Erythroblast (primary cell): Measurements from ENCODE around the gene PAX6.

Experiments
- DNase-seq, 2 experiments: peaks; one replicate each; lab custom pipeline; 2025; lab: John Stamatoyannopoulos, UW
- GATA1 ChIP-seq: IDR thresholded peaks from 2 replicates; pipeline ENCODE4 v1.6.1; 2011; ENCODE audit warnings: low read depth, mild to moderate bottlenecking, control low read depth, low read length, moderate library complexity
- POLR2A ChIP-seq: IDR thresholded peaks from 2 replicates; pipeline ENCODE4 v1.6.1; 2011; ENCODE audit warnings: mild to moderate bottlenecking, low read length

PAX6 gene

GRCh38 chr11:31807799-31808667, 3.1 kb downstream of the PAX6 start:
- TF ChIP-seq POLR2A (no peak), GATA1 (no peak)
- no peak for DNase-seq

GRCh38 chr11:31806928-31807798, 4.0 kb downstream of the PAX6 start:
- TF ChIP-seq GATA1 (no peak), POLR2A (no peak)
- no peak for DNase-seq

DNA sequence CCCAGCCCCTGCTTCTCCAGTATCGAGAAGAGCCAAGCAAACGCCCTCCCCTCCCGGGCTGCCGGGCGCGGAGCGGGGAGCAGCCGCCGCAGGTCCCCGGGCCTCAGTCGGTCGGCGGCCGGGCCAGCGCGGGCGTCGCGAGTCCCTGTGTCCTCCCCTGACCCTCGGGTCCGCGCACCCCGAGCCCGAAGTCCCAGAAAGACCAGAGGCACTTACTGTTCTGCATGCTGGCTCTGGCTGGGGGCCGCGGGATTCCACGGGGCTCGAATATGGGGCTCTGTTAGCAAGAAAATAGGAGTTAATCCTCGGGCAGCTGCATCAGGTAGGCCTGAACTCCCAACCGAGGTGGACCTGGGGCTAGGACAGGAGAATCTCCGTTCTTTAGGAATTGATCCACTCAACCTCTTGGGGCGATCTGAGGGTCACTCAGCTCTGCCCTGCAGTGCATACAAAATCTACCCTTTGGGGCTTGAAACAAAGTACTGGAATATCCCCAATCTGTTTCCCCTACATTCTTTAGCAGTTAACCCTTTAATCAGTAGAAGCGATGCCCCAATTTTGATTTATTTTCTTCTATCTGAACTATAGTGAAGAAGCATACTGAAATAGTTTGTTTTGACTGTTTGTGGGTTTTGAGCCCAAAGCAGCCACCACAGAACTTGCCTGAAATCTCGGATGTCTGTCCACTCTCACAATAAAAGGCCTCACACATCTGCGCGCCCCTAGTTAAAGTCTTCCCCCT, 4.8 kb downstream of the PAX6 start:
- no peak for DNase-seq
- TF ChIP-seq GATA1: no peak
- no peak for TF ChIP-seq POLR2A

DNA sequence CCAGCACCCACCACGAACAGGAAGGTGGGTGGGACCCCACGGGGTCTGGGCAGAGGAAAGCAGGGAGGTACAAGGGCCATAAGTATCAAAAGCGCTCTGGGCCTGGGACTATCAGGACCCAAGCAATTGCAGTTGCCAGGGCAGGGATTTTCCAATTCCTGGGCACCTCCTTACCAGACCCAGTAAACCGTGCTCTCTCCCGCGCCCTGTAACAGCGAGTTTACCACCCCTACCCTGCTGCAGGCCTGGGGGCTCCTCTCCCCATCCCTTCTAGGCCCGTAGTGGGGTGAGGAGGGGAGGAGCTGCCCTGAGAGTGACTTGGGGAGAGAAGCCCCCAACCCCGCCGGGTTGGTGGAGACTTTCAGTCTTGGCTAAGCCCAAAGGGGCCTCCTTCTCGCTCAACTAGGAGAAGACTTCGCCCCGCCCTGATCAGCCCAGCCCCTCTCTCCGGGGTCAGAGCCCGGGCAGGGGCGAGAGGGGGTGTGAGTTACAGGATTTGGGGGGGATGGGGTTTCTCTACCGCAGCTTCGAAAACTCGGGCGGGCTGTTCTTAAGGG, 5.4 kb downstream of the PAX6 start:
- no peak for DNase-seq
- no peak for TF ChIP-seq POLR2A
- TF ChIP-seq GATA1: no peak

GRCh38 chr11:31805037-31805628, 6.0 kb downstream of the PAX6 start:
- TF ChIP-seq POLR2A (no peak), GATA1 (no peak)
- peak in 1 of 2 experiments; percentile 11 for DNase-seq

GRCh38 chr11:31804312-31805036, 6.6 kb downstream of the PAX6 start:
- TF ChIP-seq GATA1: no peak
- TF ChIP-seq POLR2A: no peak
- DNase-seq: peak; percentile 23 to 39

- TF ChIP-seq GATA1 (no peak), POLR2A (no peak)
- DNase-seq: no peak
Measured at GRCh38 chr11:31803813-31804311, 7.3 kb downstream of the PAX6 start.

DNA sequence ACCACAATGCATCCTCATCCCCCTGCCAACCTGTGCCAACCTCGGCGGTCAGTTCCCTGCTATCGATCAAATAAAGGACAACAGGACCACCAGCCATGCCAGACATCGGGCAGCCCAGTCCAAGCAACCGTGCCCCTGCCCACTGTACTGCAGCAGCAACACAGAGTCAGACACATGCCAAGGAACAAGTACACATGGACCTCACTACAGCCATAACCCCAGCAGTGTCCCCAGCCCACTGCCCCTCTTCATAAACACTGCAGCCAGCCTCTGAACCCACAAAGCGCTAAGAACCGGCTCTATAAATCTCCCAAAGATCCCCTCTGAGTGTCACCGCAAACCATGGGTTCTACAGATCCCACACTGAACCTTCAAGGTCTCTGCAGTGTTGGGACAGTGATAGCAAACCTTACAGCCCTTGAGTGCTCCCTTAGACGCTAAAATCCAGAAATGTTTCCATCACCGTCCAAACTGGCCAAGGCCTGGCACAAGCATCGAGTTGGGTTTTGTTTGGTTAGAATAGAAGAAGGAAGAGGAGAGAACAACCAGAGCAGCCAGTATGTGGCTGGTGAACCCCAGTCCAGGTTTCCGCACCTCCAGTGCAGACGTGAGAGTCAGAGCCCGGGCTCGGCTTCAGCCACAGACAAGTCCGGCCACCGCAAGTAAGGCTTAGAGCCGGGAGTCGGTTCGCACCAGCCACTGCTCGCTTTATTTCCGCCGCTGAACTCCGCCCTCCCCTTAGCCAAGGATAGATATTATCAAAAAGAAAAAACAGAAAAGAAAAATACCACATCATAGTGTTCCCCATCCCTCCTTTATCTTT, 7.9 kb downstream of the PAX6 start:
- no peak for DNase-seq

DNA sequence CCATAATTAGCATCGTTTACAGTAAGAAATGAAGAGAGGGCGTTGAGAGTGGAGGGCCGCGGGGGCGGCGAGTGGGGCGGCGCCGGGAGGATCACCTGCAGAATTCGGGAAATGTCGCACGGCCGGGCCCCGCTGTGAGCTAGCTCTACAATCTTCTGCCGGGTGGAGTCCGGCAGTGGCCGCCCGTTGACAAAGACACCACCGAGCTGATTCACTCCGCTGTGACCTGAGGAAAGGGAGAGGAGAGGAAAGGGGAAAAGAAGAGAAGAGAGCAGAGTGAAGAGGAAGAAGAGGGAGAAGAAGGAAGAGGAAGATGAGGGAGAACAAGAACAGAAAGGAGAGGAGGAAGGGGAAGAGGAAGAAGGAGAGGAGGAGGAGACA, 8.5 kb downstream of the PAX6 start:
- DNase-seq: no peak
- TF ChIP-seq GATA1: no peak
- TF ChIP-seq POLR2A: no peak

More for the DNA sequence above, 7.9 kb downstream of the PAX6 start:
- TF ChIP-seq POLR2A (no peak), GATA1 (no peak)

- no peak for DNase-seq
- TF ChIP-seq POLR2A: no peak
- TF ChIP-seq GATA1: no peak
Measured at GRCh38 chr11:31802000-31802551, 9.0 kb downstream of the PAX6 start.

DNA sequence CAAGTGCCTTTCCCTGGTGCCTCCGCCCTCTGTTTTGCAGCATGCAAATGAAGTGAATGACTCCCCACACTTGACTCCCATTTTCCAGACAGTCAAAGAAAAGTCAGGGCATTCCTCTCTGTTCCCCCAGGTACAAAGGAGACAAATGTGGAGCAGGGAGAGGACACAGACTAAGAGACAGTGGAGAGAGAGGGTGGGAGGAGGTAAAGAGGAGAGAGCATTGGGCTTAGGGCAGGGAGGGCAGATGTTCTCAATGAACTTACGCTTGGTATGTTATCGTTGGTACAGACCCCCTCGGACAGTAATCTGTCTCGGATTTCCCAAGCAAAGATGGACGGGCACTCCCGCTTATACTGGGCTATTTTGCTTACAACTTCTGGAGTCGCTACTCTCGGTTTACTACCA, 9.8 kb downstream of the PAX6 start:
- TF ChIP-seq GATA1 (no peak), POLR2A (no peak)
- no peak for DNase-seq
